ENCODE measurements around the gene NATD1. TPM values are rescaled to one million over a fixed set of nuclear protein-coding genes. Genes with fewer than 3 reads are reported as not detected.

The NATD1 gene
- polyA plus RNA-seq, 1 donor: 6.9 TPM

GRCh38 chr17:21297026-21297520, 43.9 kb upstream of the NATD1 start:
- Histone ChIP-seq H3K36me3 (ENCODE audit: control insufficient read depth, insufficient read depth, low read length) (peaks cover 53% of the 10 kb centered on the region), H3K4me1 (ENCODE audit: control insufficient read depth, insufficient read depth, low read length) (no peaks in the 10 kb centered on the region), H3K4me3 (ENCODE audit: low read length) (no peak overlapping the region), H3K27ac (ENCODE audit: low read length) (no peak overlapping the region), H3K9me3 (ENCODE audit: control insufficient read depth, low read depth, low read length) (peaks cover 26% of the 10 kb centered on the region), H3K27me3 (ENCODE audit: control insufficient read depth, insufficient read depth, low read length) (no peaks in the 10 kb centered on the region)
- no peak for DNase-seq
- WGBS (ENCODE audit: insufficient coverage, low lambda C conversion rate): no CpG with 5 or more reads among the region's 10 CpGs

- Histone ChIP-seq H3K9me3 (ENCODE audit: control insufficient read depth, low read depth, low read length) (peaks cover 31% of the 10 kb centered on the region), H3K36me3 (ENCODE audit: control insufficient read depth, insufficient read depth, low read length) (peaks cover 55% of the 10 kb centered on the region), H3K4me3 (ENCODE audit: low read length) (no peak overlapping the region), H3K27ac (ENCODE audit: low read length) (no peak overlapping the region), H3K4me1 (ENCODE audit: control insufficient read depth, insufficient read depth, low read length) (no peaks in the 10 kb centered on the region), H3K27me3 (ENCODE audit: control insufficient read depth, insufficient read depth, low read length) (no peaks in the 10 kb centered on the region)
- WGBS (ENCODE audit: insufficient coverage, low lambda C conversion rate): no CpG with 5 or more reads among the region's 22 CpGs
- DNase-seq: no peak
Measured at GRCh38 chr17:21296097-21297025, 43.2 kb upstream of the NATD1 start.

GRCh38 chr17:21295036-21295952, 42.1 kb upstream of the NATD1 start:
- 80% methylated on average over 2 of the region's 19 CpGs for WGBS (ENCODE audit: insufficient coverage, low lambda C conversion rate)
- no peaks in the 10 kb centered on the region for H3K4me1 ChIP-seq (ENCODE audit: control insufficient read depth, insufficient read depth, low read length)
- H3K4me3 ChIP-seq (ENCODE audit: low read length): no peak overlapping the region
- DNase-seq: peak in 1 of 2 donors; percentile 59
- H3K27ac ChIP-seq (ENCODE audit: low read length): no peak overlapping the region
- peaks cover 30% of the 10 kb centered on the region for H3K9me3 ChIP-seq (ENCODE audit: control insufficient read depth, low read depth, low read length)
- H3K27me3 ChIP-seq (ENCODE audit: control insufficient read depth, insufficient read depth, low read length): no peaks in the 10 kb centered on the region
- peaks cover 45% of the 10 kb centered on the region for H3K36me3 ChIP-seq (ENCODE audit: control insufficient read depth, insufficient read depth, low read length)

- Histone ChIP-seq H3K27ac (ENCODE audit: low read length) (no peak overlapping the region), H3K36me3 (ENCODE audit: control insufficient read depth, insufficient read depth, low read length) (peaks cover 42% of the 10 kb centered on the region), H3K9me3 (ENCODE audit: control insufficient read depth, low read depth, low read length) (peaks cover 30% of the 10 kb centered on the region), H3K4me1 (ENCODE audit: control insufficient read depth, insufficient read depth, low read length) (peaks cover under 1% of the 10 kb centered on the region), H3K27me3 (ENCODE audit: control insufficient read depth, insufficient read depth, low read length) (no peaks in the 10 kb centered on the region), H3K4me3 (ENCODE audit: low read length) (no peak overlapping the region)
- no peak for DNase-seq
- WGBS (ENCODE audit: insufficient coverage, low lambda C conversion rate): no CpG with 5 or more reads among the region's 12 CpGs
Measured at GRCh38 chr17:21294321-21295035, 41.3 kb upstream of the NATD1 start.

- DNase-seq: no peak
- H3K4me1 ChIP-seq (ENCODE audit: control insufficient read depth, insufficient read depth, low read length): peaks cover 7% of the 10 kb centered on the region
- no CpG with 5 or more reads among the region's 10 CpGs for WGBS (ENCODE audit: insufficient coverage, low lambda C conversion rate)
- no peak overlapping the region for H3K4me3 ChIP-seq (ENCODE audit: low read length)
- H3K36me3 ChIP-seq (ENCODE audit: control insufficient read depth, insufficient read depth, low read length): peaks cover 36% of the 10 kb centered on the region
- H3K27ac ChIP-seq (ENCODE audit: low read length): no peak overlapping the region
- H3K27me3 ChIP-seq (ENCODE audit: control insufficient read depth, insufficient read depth, low read length): no peaks in the 10 kb centered on the region
- peaks cover 30% of the 10 kb centered on the region for H3K9me3 ChIP-seq (ENCODE audit: control insufficient read depth, low read depth, low read length)
Measured at GRCh38 chr17:21293831-21294210, 40.6 kb upstream of the NATD1 start.

GRCh38 chr17:21292867-21293830, 39.9 kb upstream of the NATD1 start:
- no peak overlapping the region for H3K27ac ChIP-seq (ENCODE audit: low read length)
- WGBS (ENCODE audit: insufficient coverage, low lambda C conversion rate): 92% methylated on average over 3 of the region's 20 CpGs
- H3K36me3 ChIP-seq (ENCODE audit: control insufficient read depth, insufficient read depth, low read length): peaks cover 31% of the 10 kb centered on the region
- no peak for DNase-seq
- H3K4me3 ChIP-seq (ENCODE audit: low read length): no peak overlapping the region
- no peaks in the 10 kb centered on the region for H3K27me3 ChIP-seq (ENCODE audit: control insufficient read depth, insufficient read depth, low read length)
- peaks cover 29% of the 10 kb centered on the region for H3K9me3 ChIP-seq (ENCODE audit: control insufficient read depth, low read depth, low read length)
- peaks cover 13% of the 10 kb centered on the region for H3K4me1 ChIP-seq (ENCODE audit: control insufficient read depth, insufficient read depth, low read length)

- Histone ChIP-seq H3K27ac (ENCODE audit: low read length) (no peak overlapping the region), H3K4me1 (ENCODE audit: control insufficient read depth, insufficient read depth, low read length) (peaks cover 24% of the 10 kb centered on the region), H3K9me3 (ENCODE audit: control insufficient read depth, low read depth, low read length) (peaks cover 26% of the 10 kb centered on the region), H3K4me3 (ENCODE audit: low read length) (no peak overlapping the region), H3K36me3 (ENCODE audit: control insufficient read depth, insufficient read depth, low read length) (peaks cover 30% of the 10 kb centered on the region), H3K27me3 (ENCODE audit: control insufficient read depth, insufficient read depth, low read length) (no peaks in the 10 kb centered on the region)
- WGBS (ENCODE audit: insufficient coverage, low lambda C conversion rate): no CpG with 5 or more reads among the region's 12 CpGs
- DNase-seq: no peak
Measured at GRCh38 chr17:21291862-21292261, 38.7 kb upstream of the NATD1 start.

GRCh38 chr17:21291357-21291756, 38.1 kb upstream of the NATD1 start:
- Histone ChIP-seq H3K27ac (ENCODE audit: low read length) (no peak overlapping the region), H3K36me3 (ENCODE audit: control insufficient read depth, insufficient read depth, low read length) (peaks cover 30% of the 10 kb centered on the region), H3K27me3 (ENCODE audit: control insufficient read depth, insufficient read depth, low read length) (no peaks in the 10 kb centered on the region), H3K4me3 (ENCODE audit: low read length) (no peak overlapping the region), H3K9me3 (ENCODE audit: control insufficient read depth, low read depth, low read length) (peaks cover 23% of the 10 kb centered on the region), H3K4me1 (ENCODE audit: control insufficient read depth, insufficient read depth, low read length) (peaks cover 28% of the 10 kb centered on the region)
- DNase-seq: no peak
- WGBS (ENCODE audit: insufficient coverage, low lambda C conversion rate): no CpG with 5 or more reads among the region's 10 CpGs

- WGBS (ENCODE audit: insufficient coverage, low lambda C conversion rate): no CpG with 5 or more reads among the region's 18 CpGs
- no peak overlapping the region for H3K27ac ChIP-seq (ENCODE audit: low read length)
- peaks cover 28% of the 10 kb centered on the region for H3K4me1 ChIP-seq (ENCODE audit: control insufficient read depth, insufficient read depth, low read length)
- H3K36me3 ChIP-seq (ENCODE audit: control insufficient read depth, insufficient read depth, low read length): peaks cover 26% of the 10 kb centered on the region
- no peak for DNase-seq
- H3K4me3 ChIP-seq (ENCODE audit: low read length): no peak overlapping the region
- H3K27me3 ChIP-seq (ENCODE audit: control insufficient read depth, insufficient read depth, low read length): no peaks in the 10 kb centered on the region
- peaks cover 19% of the 10 kb centered on the region for H3K9me3 ChIP-seq (ENCODE audit: control insufficient read depth, low read depth, low read length)
Measured at GRCh38 chr17:21289902-21290571, 36.8 kb upstream of the NATD1 start.

Data from large intestine (tissue), 3 donors.